GM23338 (cell line): ENCODE results near the gene LRP1B. TPM values are rescaled to one million over a fixed set of nuclear protein-coding genes. Genes with fewer than 3 reads are reported as not detected.

Experiments used
- ATAC-seq: fragments of 200-7000 bp; cut with Tn5 transposase; 3 replicates; pipeline ENCODE4 v1.9.1; 2020
- DNase-seq: peaks from one replicate; pipeline ENCODE4 v3.0.0-alpha.2; 2015; ENCODE audit warnings: low spot score
- H2AFZ ChIP-seq: fragments of 200-600 bp; sonication (generic); 2 replicates; pipeline ENCODE4 v1.8.0; 2016; ENCODE audit warnings: antibody characterized with exemption, mild to moderate bottlenecking, moderate library complexity
- H3F3A ChIP-seq: fragments of 200-600 bp; sonication (generic); replicated peaks from 2 replicates; pipeline ENCODE4 v1.8.0; 2017; ENCODE audit warnings: antibody characterized with exemption, mixed run types, low read depth
- H3K27ac ChIP-seq: fragments of 200-600 bp; sonication (generic); 2 replicates; pipeline ENCODE4 v1.6.1; 2016; ENCODE audit warnings: low read depth
- H3K27me3 ChIP-seq: fragments of 200-600 bp; sonication (generic); 2 replicates; pipeline ENCODE4 v1.8.0; 2016; ENCODE audit warnings: mild to moderate bottlenecking, mixed run types, moderate library complexity; ENCODE audit not compliant: insufficient read depth
- H3K36me3 ChIP-seq: fragments of 200-600 bp; sonication (generic); 2 replicates; pipeline ENCODE4 v1.8.0; 2016; ENCODE audit warnings: mild to moderate bottlenecking; ENCODE audit not compliant: insufficient read depth
- H3K4me1 ChIP-seq: fragments of 200-600 bp; sonication (generic); 2 replicates; pipeline ENCODE4 v1.8.0; 2016; ENCODE audit warnings: mild to moderate bottlenecking, moderate library complexity; ENCODE audit not compliant: insufficient read depth
- H3K4me2 ChIP-seq: fragments of 200-600 bp; sonication (generic); 2 replicates; pipeline ENCODE4 v1.7.1; 2017; ENCODE audit warnings: mixed run types
- H3K4me3 ChIP-seq: fragments of 200-600 bp; sonication (generic); 2 replicates; pipeline ENCODE4 v1.6.1; 2016; ENCODE audit warnings: mixed run types
- H3K79me2 ChIP-seq: fragments of 200-600 bp; sonication (generic); replicated peaks from 2 replicates; pipeline ENCODE4 v1.8.0; 2017; ENCODE audit warnings: mild to moderate bottlenecking; ENCODE audit not compliant: insufficient read depth
- H3K9me2 ChIP-seq: fragments of 200-600 bp; sonication (generic); 2 replicates; pipeline ENCODE4 v1.8.0; 2017; ENCODE audit not compliant: insufficient read depth
- H4K20me1 ChIP-seq: fragments of 200-600 bp; sonication (generic); replicated peaks from 2 replicates; pipeline ENCODE4 v1.8.0; 2017; ENCODE audit warnings: mild to moderate bottlenecking; ENCODE audit not compliant: insufficient read depth
- H3K27ac Mint-ChIP-seq: 2 replicates; pipeline ENCODE4 v1.8.0; 2020; ENCODE audit warnings: inconsistent platforms, mild to moderate bottlenecking, moderate library complexity, mixed read lengths
- H3K27me3 Mint-ChIP-seq: 3 replicates; pipeline ENCODE4 v1.8.0; 2022; ENCODE audit warnings: low read depth, mild to moderate bottlenecking, moderate library complexity, mixed read lengths, inconsistent platforms; ENCODE audit not compliant: insufficient read depth, poor library complexity
- H3K36me3 Mint-ChIP-seq: 3 replicates; pipeline ENCODE4 v1.8.0; 2021; ENCODE audit warnings: low read depth, mild to moderate bottlenecking, inconsistent platforms, moderate library complexity, mixed read lengths
- H3K4me1 Mint-ChIP-seq: 3 replicates; pipeline ENCODE4 v1.8.0; 2020; ENCODE audit warnings: mild to moderate bottlenecking, inconsistent platforms, mixed read lengths
- H3K4me3 Mint-ChIP-seq: 3 replicates; pipeline ENCODE4 v1.8.0; 2021; ENCODE audit warnings: moderate library complexity, mild to moderate bottlenecking, inconsistent platforms, mixed read lengths
- H3K9me3 Mint-ChIP-seq: 3 replicates; pipeline ENCODE4 v1.8.0; 2020; ENCODE audit warnings: moderate library complexity, mild to moderate bottlenecking, inconsistent platforms, mixed read lengths
- CREB1 ChIP-seq: fragments of 250-450 bp; sonication (Bioruptor Pico); IDR thresholded peaks from 2 replicates; pipeline ENCODE4 v1.5.0; 2020; ENCODE audit warnings: low read depth, mild to moderate bottlenecking, moderate library complexity
- EZH2 ChIP-seq: fragments of 200-600 bp; sonication (generic); IDR thresholded peaks from one replicate; pipeline ENCODE4 v1.8.0; 2017; ENCODE audit warnings: antibody characterized with exemption, mild to moderate bottlenecking, low read depth; ENCODE audit not compliant: unreplicated experiment
- EZH2phosphoT487 ChIP-seq: fragments of 200-600 bp; sonication (generic); IDR thresholded peaks from one replicate; pipeline ENCODE4 v1.8.1; 2018; ENCODE audit warnings: antibody characterized with exemption; ENCODE audit not compliant: unreplicated experiment
- JUNB ChIP-seq: IDR thresholded peaks from one replicate; pipeline ENCODE4 v1.6.1; 2016; ENCODE audit warnings: antibody characterized with exemption; ENCODE audit not compliant: unreplicated experiment
- NANOG ChIP-seq: IDR thresholded peaks from 2 replicates; pipeline ENCODE4 v1.6.1; 2016; ENCODE audit warnings: antibody characterized with exemption, borderline replicate concordance
- POLR2AphosphoS5 ChIP-seq: IDR thresholded peaks from 2 replicates; pipeline ENCODE4 v1.6.1; 2016; ENCODE audit warnings: antibody characterized with exemption, low read depth
- STAT1 ChIP-seq: IDR thresholded peaks from one replicate; pipeline ENCODE4 v1.6.1; 2016; ENCODE audit warnings: antibody characterized with exemption; ENCODE audit not compliant: unreplicated experiment
- ZNF114 ChIP-seq: fragments of 250-450 bp; sonication (Bioruptor Pico); IDR thresholded peaks from 2 replicates; pipeline ENCODE4 v1.5.0; 2020; ENCODE audit warnings: mild to moderate bottlenecking, moderate library complexity
- ZNF331 ChIP-seq: fragments of 250-450 bp; sonication (Bioruptor Pico); IDR thresholded peaks from 2 replicates; pipeline ENCODE4 v1.5.0; 2020; ENCODE audit warnings: low read depth, mild to moderate bottlenecking, moderate library complexity
- polyA plus RNA-seq: library from polyadenylated mRNA; unstranded; fragments of >200 nt; fragmentation: Nextera tagmentation; extraction: Ambion mirVana; gene quantifications from 2 replicates; pipeline ENCODE4 v1.2.1, GENCODE V29; 2016
- total RNA-seq: library from RNA; depleted of rRNA; stranded (reverse); fragments of >200 nt; shearing (Covaris generic); gene quantifications from 2 replicates; pipeline ENCODE4 v1.2.3, GENCODE V29; 2014
- TF ChIP-seq, protein P1 (sequence below), 2 experiments: fragments of 200-600 bp in 1 of 2; sonication (generic) in 1 of 2; conservative IDR thresholded peaks; 2 replicates each; pipeline versions ENCODE4 v1.5.1 to v1.6.1; 2016 to 2017; ENCODE audit warnings: antibody characterized with exemption in 2 of 2, low read depth in 2 of 2, mild to moderate bottlenecking in 2 of 2, moderate library complexity in 1 of 2
- TF ChIP-seq, protein P2 (sequence below): fragments of 250-450 bp; sonication (Bioruptor Pico); IDR thresholded peaks from 2 replicates; pipeline ENCODE4 v1.5.0; 2020; ENCODE audit warnings: mild to moderate bottlenecking, moderate library complexity
- TF ChIP-seq, protein P3 (sequence below): IDR thresholded peaks from one replicate; pipeline ENCODE4 v1.6.1; 2018; ENCODE audit warnings: antibody characterized with exemption; ENCODE audit not compliant: unreplicated experiment
- TF ChIP-seq, protein P4 (sequence below): IDR thresholded peaks from 2 replicates; pipeline ENCODE4 v1.6.1; 2016; ENCODE audit warnings: antibody characterized with exemption

LRP1B gene
- total and polyA plus RNA-seq, 2 experiments from 2014 or later: 0.15 to 0.97 TPM

DNA sequence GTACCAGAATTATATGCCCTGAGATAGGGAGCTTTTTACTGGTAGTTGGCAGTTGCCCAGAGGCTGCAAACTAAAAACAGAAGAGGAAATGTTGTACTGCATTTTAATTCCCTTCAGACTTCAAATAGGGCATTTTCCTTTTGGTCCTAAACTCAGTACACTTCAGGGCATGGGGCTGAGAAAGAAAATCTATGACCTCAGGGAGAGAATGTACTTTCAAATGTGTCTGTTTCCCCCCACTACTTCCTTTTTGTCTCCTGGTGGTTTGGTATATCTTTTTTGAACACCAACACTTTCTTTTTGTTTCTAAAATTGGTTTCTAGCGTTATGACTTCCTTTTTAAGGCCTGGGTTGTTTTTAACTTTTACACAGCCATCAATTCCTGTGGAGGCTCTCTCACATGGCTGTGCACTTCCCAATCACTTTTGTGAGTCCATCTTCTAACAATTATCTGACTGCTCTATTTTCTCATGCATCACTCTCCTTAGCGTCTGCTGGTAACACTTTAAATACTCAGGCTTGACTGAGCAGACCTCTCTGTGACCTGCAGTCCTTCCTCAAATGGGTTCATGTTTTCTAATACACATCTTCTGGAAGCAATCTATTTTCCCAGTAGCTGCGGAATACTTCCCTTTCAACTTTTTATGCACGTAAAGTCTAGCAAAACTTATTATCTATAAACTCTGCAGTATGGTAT lies 596.0 kb downstream of the LRP1B start:
- peaks cover 2% of the 10 kb centered on the region for H3K27me3 Mint-ChIP-seq
- no peaks in the 10 kb centered on the region for H4K20me1 ChIP-seq
- no peaks in the 10 kb centered on the region for H3K36me3 ChIP-seq
- H3K27me3 ChIP-seq: no peaks in the 10 kb centered on the region
- H3K36me3 Mint-ChIP-seq: no peaks in the 10 kb centered on the region
- no peak overlapping the region for H3K4me2 ChIP-seq
- ATAC-seq (no peak), DNase-seq (no peak)
- TF ChIP-seq NANOG (no peak), STAT1 (no peak), CREB1 (CRISPR knock-in tag) (no peak), EZH2 (no peak), ZNF114 (no peak), JUNB (no peak), ZNF331 (no peak), EZH2phosphoT487 (no peak), POLR2AphosphoS5 (no peak)
- TF ChIP-seq, protein P1, sequence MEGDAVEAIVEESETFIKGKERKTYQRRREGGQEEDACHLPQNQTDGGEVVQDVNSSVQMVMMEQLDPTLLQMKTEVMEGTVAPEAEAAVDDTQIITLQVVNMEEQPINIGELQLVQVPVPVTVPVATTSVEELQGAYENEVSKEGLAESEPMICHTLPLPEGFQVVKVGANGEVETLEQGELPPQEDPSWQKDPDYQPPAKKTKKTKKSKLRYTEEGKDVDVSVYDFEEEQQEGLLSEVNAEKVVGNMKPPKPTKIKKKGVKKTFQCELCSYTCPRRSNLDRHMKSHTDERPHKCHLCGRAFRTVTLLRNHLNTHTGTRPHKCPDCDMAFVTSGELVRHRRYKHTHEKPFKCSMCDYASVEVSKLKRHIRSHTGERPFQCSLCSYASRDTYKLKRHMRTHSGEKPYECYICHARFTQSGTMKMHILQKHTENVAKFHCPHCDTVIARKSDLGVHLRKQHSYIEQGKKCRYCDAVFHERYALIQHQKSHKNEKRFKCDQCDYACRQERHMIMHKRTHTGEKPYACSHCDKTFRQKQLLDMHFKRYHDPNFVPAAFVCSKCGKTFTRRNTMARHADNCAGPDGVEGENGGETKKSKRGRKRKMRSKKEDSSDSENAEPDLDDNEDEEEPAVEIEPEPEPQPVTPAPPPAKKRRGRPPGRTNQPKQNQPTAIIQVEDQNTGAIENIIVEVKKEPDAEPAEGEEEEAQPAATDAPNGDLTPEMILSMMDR (conservative IDR thresholded peaks at IDR 0.05; ENCODE audit: low read depth in 2 of 2): no peak
- TF ChIP-seq, protein P2, sequence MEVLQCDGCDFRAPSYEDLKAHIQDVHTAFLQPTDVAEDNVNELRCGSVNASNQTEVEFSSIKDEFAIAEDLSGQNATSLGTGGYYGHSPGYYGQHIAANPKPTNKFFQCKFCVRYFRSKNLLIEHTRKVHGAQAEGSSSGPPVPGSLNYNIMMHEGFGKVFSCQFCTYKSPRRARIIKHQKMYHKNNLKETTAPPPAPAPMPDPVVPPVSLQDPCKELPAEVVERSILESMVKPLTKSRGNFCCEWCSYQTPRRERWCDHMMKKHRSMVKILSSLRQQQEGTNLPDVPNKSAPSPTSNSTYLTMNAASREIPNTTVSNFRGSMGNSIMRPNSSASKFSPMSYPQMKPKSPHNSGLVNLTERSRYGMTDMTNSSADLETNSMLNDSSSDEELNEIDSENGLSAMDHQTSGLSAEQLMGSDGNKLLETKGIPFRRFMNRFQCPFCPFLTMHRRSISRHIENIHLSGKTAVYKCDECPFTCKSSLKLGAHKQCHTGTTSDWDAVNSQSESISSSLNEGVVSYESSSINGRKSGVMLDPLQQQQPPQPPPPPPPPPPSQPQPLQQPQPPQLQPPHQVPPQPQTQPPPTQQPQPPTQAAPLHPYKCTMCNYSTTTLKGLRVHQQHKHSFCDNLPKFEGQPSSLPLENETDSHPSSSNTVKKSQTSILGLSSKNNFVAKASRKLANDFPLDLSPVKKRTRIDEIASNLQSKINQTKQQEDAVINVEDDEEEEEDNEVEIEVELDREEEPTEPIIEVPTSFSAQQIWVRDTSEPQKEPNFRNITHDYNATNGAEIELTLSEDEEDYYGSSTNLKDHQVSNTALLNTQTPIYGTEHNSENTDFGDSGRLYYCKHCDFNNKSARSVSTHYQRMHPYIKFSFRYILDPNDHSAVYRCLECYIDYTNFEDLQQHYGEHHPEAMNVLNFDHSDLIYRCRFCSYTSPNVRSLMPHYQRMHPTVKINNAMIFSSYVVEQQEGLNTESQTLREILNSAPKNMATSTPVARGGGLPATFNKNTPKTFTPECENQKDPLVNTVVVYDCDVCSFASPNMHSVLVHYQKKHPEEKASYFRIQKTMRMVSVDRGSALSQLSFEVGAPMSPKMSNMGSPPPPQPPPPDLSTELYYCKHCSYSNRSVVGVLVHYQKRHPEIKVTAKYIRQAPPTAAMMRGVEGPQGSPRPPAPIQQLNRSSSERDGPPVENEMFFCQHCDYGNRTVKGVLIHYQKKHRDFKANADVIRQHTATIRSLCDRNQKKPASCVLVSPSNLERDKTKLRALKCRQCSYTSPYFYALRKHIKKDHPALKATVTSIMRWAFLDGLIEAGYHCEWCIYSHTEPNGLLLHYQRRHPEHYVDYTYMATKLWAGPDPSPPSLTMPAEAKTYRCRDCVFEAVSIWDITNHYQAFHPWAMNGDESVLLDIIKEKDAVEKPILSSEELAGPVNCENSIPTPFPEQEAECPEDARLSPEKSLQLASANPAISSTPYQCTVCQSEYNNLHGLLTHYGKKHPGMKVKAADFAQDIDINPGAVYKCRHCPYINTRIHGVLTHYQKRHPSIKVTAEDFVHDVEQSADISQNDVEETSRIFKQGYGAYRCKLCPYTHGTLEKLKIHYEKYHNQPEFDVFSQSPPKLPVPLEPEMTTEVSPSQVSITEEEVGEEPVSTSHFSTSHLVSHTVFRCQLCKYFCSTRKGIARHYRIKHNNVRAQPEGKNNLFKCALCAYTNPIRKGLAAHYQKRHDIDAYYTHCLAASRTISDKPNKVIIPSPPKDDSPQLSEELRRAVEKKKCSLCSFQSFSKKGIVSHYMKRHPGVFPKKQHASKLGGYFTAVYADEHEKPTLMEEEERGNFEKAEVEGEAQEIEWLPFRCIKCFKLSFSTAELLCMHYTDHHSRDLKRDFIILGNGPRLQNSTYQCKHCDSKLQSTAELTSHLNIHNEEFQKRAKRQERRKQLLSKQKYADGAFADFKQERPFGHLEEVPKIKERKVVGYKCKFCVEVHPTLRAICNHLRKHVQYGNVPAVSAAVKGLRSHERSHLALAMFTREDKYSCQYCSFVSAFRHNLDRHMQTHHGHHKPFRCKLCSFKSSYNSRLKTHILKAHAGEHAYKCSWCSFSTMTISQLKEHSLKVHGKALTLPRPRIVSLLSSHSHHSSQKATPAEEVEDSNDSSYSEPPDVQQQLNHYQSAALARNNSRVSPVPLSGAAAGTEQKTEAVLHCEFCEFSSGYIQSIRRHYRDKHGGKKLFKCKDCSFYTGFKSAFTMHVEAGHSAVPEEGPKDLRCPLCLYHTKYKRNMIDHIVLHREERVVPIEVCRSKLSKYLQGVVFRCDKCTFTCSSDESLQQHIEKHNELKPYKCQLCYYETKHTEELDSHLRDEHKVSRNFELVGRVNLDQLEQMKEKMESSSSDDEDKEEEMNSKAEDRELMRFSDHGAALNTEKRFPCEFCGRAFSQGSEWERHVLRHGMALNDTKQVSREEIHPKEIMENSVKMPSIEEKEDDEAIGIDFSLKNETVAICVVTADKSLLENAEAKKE (CRISPR knock-in tag): no peak
- TF ChIP-seq, protein P3, sequence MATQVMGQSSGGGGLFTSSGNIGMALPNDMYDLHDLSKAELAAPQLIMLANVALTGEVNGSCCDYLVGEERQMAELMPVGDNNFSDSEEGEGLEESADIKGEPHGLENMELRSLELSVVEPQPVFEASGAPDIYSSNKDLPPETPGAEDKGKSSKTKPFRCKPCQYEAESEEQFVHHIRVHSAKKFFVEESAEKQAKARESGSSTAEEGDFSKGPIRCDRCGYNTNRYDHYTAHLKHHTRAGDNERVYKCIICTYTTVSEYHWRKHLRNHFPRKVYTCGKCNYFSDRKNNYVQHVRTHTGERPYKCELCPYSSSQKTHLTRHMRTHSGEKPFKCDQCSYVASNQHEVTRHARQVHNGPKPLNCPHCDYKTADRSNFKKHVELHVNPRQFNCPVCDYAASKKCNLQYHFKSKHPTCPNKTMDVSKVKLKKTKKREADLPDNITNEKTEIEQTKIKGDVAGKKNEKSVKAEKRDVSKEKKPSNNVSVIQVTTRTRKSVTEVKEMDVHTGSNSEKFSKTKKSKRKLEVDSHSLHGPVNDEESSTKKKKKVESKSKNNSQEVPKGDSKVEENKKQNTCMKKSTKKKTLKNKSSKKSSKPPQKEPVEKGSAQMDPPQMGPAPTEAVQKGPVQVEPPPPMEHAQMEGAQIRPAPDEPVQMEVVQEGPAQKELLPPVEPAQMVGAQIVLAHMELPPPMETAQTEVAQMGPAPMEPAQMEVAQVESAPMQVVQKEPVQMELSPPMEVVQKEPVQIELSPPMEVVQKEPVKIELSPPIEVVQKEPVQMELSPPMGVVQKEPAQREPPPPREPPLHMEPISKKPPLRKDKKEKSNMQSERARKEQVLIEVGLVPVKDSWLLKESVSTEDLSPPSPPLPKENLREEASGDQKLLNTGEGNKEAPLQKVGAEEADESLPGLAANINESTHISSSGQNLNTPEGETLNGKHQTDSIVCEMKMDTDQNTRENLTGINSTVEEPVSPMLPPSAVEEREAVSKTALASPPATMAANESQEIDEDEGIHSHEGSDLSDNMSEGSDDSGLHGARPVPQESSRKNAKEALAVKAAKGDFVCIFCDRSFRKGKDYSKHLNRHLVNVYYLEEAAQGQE: no peak
- TF ChIP-seq, protein P4, sequence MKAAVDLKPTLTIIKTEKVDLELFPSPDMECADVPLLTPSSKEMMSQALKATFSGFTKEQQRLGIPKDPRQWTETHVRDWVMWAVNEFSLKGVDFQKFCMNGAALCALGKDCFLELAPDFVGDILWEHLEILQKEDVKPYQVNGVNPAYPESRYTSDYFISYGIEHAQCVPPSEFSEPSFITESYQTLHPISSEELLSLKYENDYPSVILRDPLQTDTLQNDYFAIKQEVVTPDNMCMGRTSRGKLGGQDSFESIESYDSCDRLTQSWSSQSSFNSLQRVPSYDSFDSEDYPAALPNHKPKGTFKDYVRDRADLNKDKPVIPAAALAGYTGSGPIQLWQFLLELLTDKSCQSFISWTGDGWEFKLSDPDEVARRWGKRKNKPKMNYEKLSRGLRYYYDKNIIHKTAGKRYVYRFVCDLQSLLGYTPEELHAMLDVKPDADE: no peak
- H3F3A ChIP-seq: no peaks in the 10 kb centered on the region
- H3K4me1 ChIP-seq: no peaks in the 10 kb centered on the region
- no peaks in the 10 kb centered on the region for H3K9me2 ChIP-seq
- H3K4me3 ChIP-seq: no peak overlapping the region
- no peaks in the 10 kb centered on the region for H3K9me3 Mint-ChIP-seq
- no peak overlapping the region for H3K27ac ChIP-seq
- H3K79me2 ChIP-seq: no peaks in the 10 kb centered on the region
- H3K4me3 Mint-ChIP-seq: no peak overlapping the region
- H3K4me1 Mint-ChIP-seq: no peaks in the 10 kb centered on the region
- H3K27ac Mint-ChIP-seq: no peak overlapping the region
- H2AFZ ChIP-seq: no peak overlapping the region
